Endothelial cell of umbilical vein (primary cell): ENCODE results near the gene ANO1. TPM values are rescaled to one million over a fixed set of nuclear protein-coding genes. Genes with fewer than 3 reads are reported as not detected.
A peak's percentile ranks its signal among the peaks of the same experiment; 100 is the strongest.

ENCODE experiments used
- BruUV-seq: library from RNA; stranded (reverse); fragments of 400-500 nt; replicated peaks from 2 replicates; lab custom pipeline; 2021; lab: Mats Ljungman, UMichigan
- CTCF ChIA-PET: fragments of 300-600, 350-600 bp; sonication (Branson Sonifier 250); formaldehyde crosslinking; loops from one replicate; lab custom pipeline; 2021; ENCODE audit warnings: antibody characterized with exemption, inconsistent platforms; lab: Charles Lee
- POLR2A ChIA-PET: fragments of 300-600, 350-600 bp; sonication (Branson Sonifier 250); formaldehyde crosslinking; loops from one replicate; lab custom pipeline; 2021; ENCODE audit warnings: antibody characterized with exemption, inconsistent platforms; lab: Charles Lee
- DNase-seq: peaks from one replicate; pipeline ENCODE4 v3.0.0-alpha.2; 2011; ENCODE audit warnings: low read depth, low spot score
- FAIRE-seq: peaks from 2 replicates; lab custom pipeline; 2011; peaks lifted over from hg19 to GRCh38; lab: Jason Lieb, UNC
- H2AFZ ChIP-seq: 2 replicates; pipeline ENCODE4 v1.6.0; 2012; ENCODE audit warnings: low read depth, low read length, control low read depth, inconsistent platforms
- H3K27ac ChIP-seq: 2 replicates; pipeline ENCODE4 v1.5.1; 2011; ENCODE audit warnings: low read depth, mild to moderate bottlenecking, control low read depth, low read length, moderate library complexity; ENCODE audit not compliant: insufficient read depth
- H3K27me3 ChIP-seq, 2 experiments: 2 replicates each; pipeline versions ENCODE4 v1.6.0 to v1.6.1; 2011; ENCODE audit warnings: low read length in 2 of 2, mixed read lengths in 1 of 2; ENCODE audit not compliant: control insufficient read depth in 2 of 2, insufficient read depth in 2 of 2
- H3K36me3 ChIP-seq, 2 experiments: 2 replicates in 1 of 2; 3 replicates in 1 of 2; pipeline ENCODE4 v1.5.1; 2011; ENCODE audit warnings: low read length in 2 of 2, mild to moderate bottlenecking in 1 of 2, moderate library complexity in 1 of 2; ENCODE audit not compliant: control insufficient read depth in 2 of 2, insufficient read depth in 2 of 2; ENCODE audit errors: extremely low read depth in 1 of 2
- H3K4me1 ChIP-seq: 3 replicates; pipeline ENCODE4 v1.5.1; 2011; ENCODE audit warnings: mild to moderate bottlenecking, low read length; ENCODE audit not compliant: control insufficient read depth, insufficient read depth; ENCODE audit errors: extremely low read depth
- H3K4me2 ChIP-seq: 2 replicates; pipeline ENCODE4 v1.6.1; 2011; ENCODE audit warnings: low read length, control low read depth, mixed read lengths; ENCODE audit not compliant: insufficient read depth
- H3K4me3 ChIP-seq, 3 experiments: fragments of 200-600 bp in 1 of 3; sonication (generic), shearing (Covaris generic) in 1 of 3; replicated peaks in 1 of 3; 2 replicates each; pipeline ENCODE4 v1.5.1; 2011 to 2016; ENCODE audit warnings: control low read depth in 3 of 3, low read length in 3 of 3, mild to moderate bottlenecking in 2 of 3, inconsistent platforms in 1 of 3, low read depth in 1 of 3, moderate library complexity in 1 of 3; ENCODE audit not compliant: insufficient read depth in 1 of 3
- H3K79me2 ChIP-seq: 2 replicates; pipeline ENCODE4 v1.6.0; 2012; ENCODE audit warnings: low read length, inconsistent platforms; ENCODE audit not compliant: control insufficient read depth, insufficient read depth
- H3K9ac ChIP-seq: replicated peaks from 2 replicates; pipeline ENCODE3; 2011; ENCODE audit warnings: low read length, control low read depth; ENCODE audit not compliant: insufficient read depth; ENCODE audit errors: extremely low read depth
- H3K9me1 ChIP-seq: replicated peaks from 3 replicates; pipeline ENCODE4 v1.6.0; 2011; ENCODE audit warnings: mild to moderate bottlenecking, low read length; ENCODE audit not compliant: control insufficient read depth, insufficient read depth; ENCODE audit errors: extremely low read depth
- H3K9me3 ChIP-seq: replicated peaks from 2 replicates; pipeline ENCODE4 v1.5.1; 2012; ENCODE audit warnings: low read length, inconsistent platforms; ENCODE audit not compliant: control insufficient read depth, insufficient read depth
- H4K20me1 ChIP-seq: replicated peaks from 2 replicates; pipeline ENCODE3; 2011; ENCODE audit warnings: mild to moderate bottlenecking, low read length; ENCODE audit not compliant: control insufficient read depth, insufficient read depth; ENCODE audit errors: extremely low read depth
- EZH2 ChIP-seq: IDR thresholded peaks from 2 replicates; pipeline ENCODE4 v1.6.1; 2012; ENCODE audit warnings: borderline replicate concordance, low read depth, mild to moderate bottlenecking, moderate library complexity, low read length, inconsistent platforms; ENCODE audit not compliant: severe bottlenecking
- FOS ChIP-seq: IDR thresholded peaks from 2 replicates; pipeline ENCODE4 v1.6.1; 2011; ENCODE audit warnings: mild to moderate bottlenecking, low read length, moderate library complexity, borderline replicate concordance; ENCODE audit not compliant: insufficient read depth
- GATA2 ChIP-seq: IDR thresholded peaks from 2 replicates; pipeline ENCODE4 v1.7.0; 2011; ENCODE audit warnings: low read depth, mild to moderate bottlenecking, moderate library complexity, mixed read lengths, low read length; ENCODE audit not compliant: insufficient read length, insufficient read depth
- MAX ChIP-seq: IDR thresholded peaks from 2 replicates; pipeline ENCODE4 v1.6.1; 2011; ENCODE audit not compliant: insufficient read depth, insufficient read length
- MYC ChIP-seq: IDR thresholded peaks from one replicate; pipeline ENCODE4 v1.6.1; 2011; ENCODE audit warnings: mild to moderate bottlenecking, low read depth, low read length
- POLR2A ChIP-seq: IDR thresholded peaks from 2 replicates; pipeline ENCODE4 v1.6.1; 2012; ENCODE audit warnings: low read depth, mild to moderate bottlenecking, control low read depth, low read length
- POLR2AphosphoS5 ChIP-seq: IDR thresholded peaks from 2 replicates; pipeline ENCODE4 v1.6.1; 2012; ENCODE audit warnings: low read depth, mild to moderate bottlenecking, control low read depth, low read length, moderate library complexity; ENCODE audit not compliant: insufficient read depth
- dilution Hi-C: fragments of 300-500 bp; cut with MboI; formaldehyde crosslinking; loops from one replicate; pipeline ENCODE4 v1.15.0; 2019; ENCODE audit warnings: low sequenced_read_pairs; ENCODE audit not compliant: extremely low pct_ligation_motif_present
- intact Hi-C: fragments of 100-400 bp; cut with micrococcal nuclease; formaldehyde crosslinking; loops from one replicate; pipeline ENCODE4 v1.10.0; 2022
- polyA plus RNA-seq, 4 experiments: library from polyadenylated mRNA; depleted of rRNA in 3 of 4; stranded (reverse) in 3 of 4; unstranded in 1 of 4; fragments of >200 nt; gene quantifications; 2 replicates each; pipeline versions ENCODE4 v1.2.1 to v1.2.3, GENCODE V29; 2011 to 2012; ENCODE audit warnings: missing spikeins in 1 of 4
- total RNA-seq: library from RNA; stranded (reverse); gene quantifications from 2 replicates; pipeline ENCODE4 v1.2.3, GENCODE V29; 2021

Gene ANO1
- total and polyA plus RNA-seq, 2 donors (not counting 3 experiments of a cell fraction or from before 2014, with no cell fraction given): 0.03 to 0.40 TPM

GRCh38 chr11:70078781-70079616, 882 bp downstream of the ANO1 start:
- no peak overlapping the region for H3K4me3 ChIP-seq
- peaks cover 4% of the 10 kb centered on the region for H3K4me1 ChIP-seq
- no peaks in the 10 kb centered on the region for H3K9me3 ChIP-seq
- H3K4me2 ChIP-seq: no peak overlapping the region
- H3K27me3 ChIP-seq: peaks cover 21 to 28% of the 10 kb centered on the region in 2 experiments
- H3K27ac ChIP-seq: no peak overlapping the region
- no TSS peak for BruUV-seq
- H2AFZ ChIP-seq: no peak overlapping the region
- CTCF ChIA-PET: interaction anchor here (1.7 kb wide), 1 partner anchor 163 kb away, joined by 9 read pairs; no protein-coding TSS in a partner anchor
- POLR2A ChIA-PET: no interaction called here
- no peaks in the 10 kb centered on the region for H3K36me3 ChIP-seq
- no peak overlapping the region for H3K9ac ChIP-seq
- TF ChIP-seq POLR2AphosphoS5 (no peak), EZH2 (peak; percentile 17)
- dilution Hi-C loops: no loop called here
- H3K79me2 ChIP-seq: no peaks in the 10 kb centered on the region
- FAIRE-seq (no peak), DNase-seq (no peak)
- intact Hi-C loops: loop anchor here (10.0 kb wide), 2 partner anchors 104 to 134 kb away; no protein-coding TSS in a partner anchor
- no peaks in the 10 kb centered on the region for H3K9me1 ChIP-seq
- H4K20me1 ChIP-seq: no peaks in the 10 kb centered on the region

- no TSS peak for BruUV-seq
- Histone ChIP-seq H3K9me1 (no peaks in the 10 kb centered on the region), H2AFZ (no peak overlapping the region), H3K79me2 (no peaks in the 10 kb centered on the region), H3K4me2 (no peak overlapping the region), H3K9ac (no peak overlapping the region), H3K4me1 (no peaks in the 10 kb centered on the region), H3K4me3 (no peak overlapping the region), H3K27ac (no peak overlapping the region), H3K9me3 (no peaks in the 10 kb centered on the region), H4K20me1 (no peaks in the 10 kb centered on the region), H3K36me3 (no peaks in the 10 kb centered on the region), H3K27me3 (peaks cover 21 to 28% of the 10 kb centered on the region in 2 experiments)
- dilution Hi-C loops (no loop called here), intact Hi-C loops (loop anchor here (10.0 kb wide), 2 partner anchors 105 to 135 kb away; no protein-coding TSS in a partner anchor)
- TF ChIP-seq MAX (no peak), POLR2A (no peak), FOS (no peak), GATA2 (no peak), MYC (no peak)
- ChIA-PET CTCF (interaction anchor here (1.7 kb wide), 1 partner anchor 164 kb away, joined by 9 read pairs; no protein-coding TSS in a partner anchor), POLR2A (no interaction called here)
- FAIRE-seq (no peak), DNase-seq (no peak)
These were observed 1.6 kb downstream of the ANO1 start for GRCh38 chr11:70079691-70080090.
